Measurements from ENCODE around the gene NUDT3. TPM values are rescaled to one million over a fixed set of nuclear protein-coding genes. Genes with fewer than 3 reads are reported as not detected.
"Not testable (repeated sequence)": the region's sequence is repeated elsewhere in the genome, so short reads cannot be mapped to it uniquely, and the experiment has no call there.

Gene NUDT3
- total RNA-seq, 6 experiments from 2014 or later: 14.5 to 22.7 (median 16.7) TPM

GRCh38 chr6:34272013-34272926, 120.2 kb downstream of the NUDT3 start:
- Histone ChIP-seq H3K27ac (no peak overlapping the region), H3K9me3 (no peaks in the 10 kb centered on the region), H3K4me3 (no peak overlapping the region), H3K36me3 (no peaks in the 10 kb centered on the region), H3K27me3 (no peaks in the 10 kb centered on the region), H3K4me1 (peaks cover 0 to 10% (median 3%) of the 10 kb centered on the region in 4 donors)
- intact Hi-C loops (cut with DNase I): no loop called here
- 35% methylated on average over 2 of the region's 13 CpGs for WGBS (ENCODE audit: insufficient coverage, low coverage, low lambda C conversion rate, missing lambda C conversion rate)
- DNase-seq (no peak), ATAC-seq (peak; percentile 55 to 68 (median 58))
- TF ChIP-seq CTCF (IDR thresholded peaks at IDR 0.05): no peak
- TF ChIP-seq POLR2A (IDR thresholded peaks at IDR 0.05): no peak

- H3K36me3 ChIP-seq; H3K9me3 ChIP-seq; H3K4me1 ChIP-seq; DNase-seq; H3K27ac ChIP-seq; ATAC-seq; H3K27me3 ChIP-seq; H3K4me3 ChIP-seq; intact Hi-C loops (cut with DNase I): not testable (repeated sequence)
- 61% methylated on average over 7 of the region's 17 CpGs for WGBS (ENCODE audit: insufficient coverage, low coverage, low lambda C conversion rate, missing lambda C conversion rate)
Measured at GRCh38 chr6:34269658-34270341, 122.7 kb downstream of the NUDT3 start.

GRCh38 chr6:34269132-34269531, 123.3 kb downstream of the NUDT3 start:
- intact Hi-C loops (cut with DNase I): not testable (repeated sequence)
- WGBS (ENCODE audit: insufficient coverage, low coverage, low lambda C conversion rate, missing lambda C conversion rate): no CpG with 5 or more reads among the region's 25 CpGs

GRCh38 chr6:34267746-34268145, 124.7 kb downstream of the NUDT3 start:
- TF ChIP-seq CTCF (IDR thresholded peaks at IDR 0.05) (no peak), POLR2A (IDR thresholded peaks at IDR 0.05) (no peak)
- no CpG with 5 or more reads among the region's 2 CpGs for WGBS (ENCODE audit: insufficient coverage, low coverage, low lambda C conversion rate, missing lambda C conversion rate)
- no peak overlapping the region for H3K27ac ChIP-seq
- no peak overlapping the region for H3K4me3 ChIP-seq
- H3K4me1 ChIP-seq: no peaks in the 10 kb centered on the region
- no peaks in the 10 kb centered on the region for H3K27me3 ChIP-seq
- no peaks in the 10 kb centered on the region for H3K36me3 ChIP-seq
- intact Hi-C loops (cut with DNase I): no loop called here
- no peak for ATAC-seq
- DNase-seq: no peak
- no peaks in the 10 kb centered on the region for H3K9me3 ChIP-seq

More at GRCh38 chr6:34269132-34269531, 123.3 kb downstream of the NUDT3 start:
- not testable (repeated sequence) for H3K36me3 ChIP-seq, DNase-seq, ATAC-seq, H3K27ac ChIP-seq, H3K4me1 ChIP-seq, H3K4me3 ChIP-seq, H3K27me3 ChIP-seq, H3K9me3 ChIP-seq

- H3K4me1 ChIP-seq; H3K4me3 ChIP-seq; DNase-seq; H3K27ac ChIP-seq; H3K9me3 ChIP-seq; H3K27me3 ChIP-seq; H3K36me3 ChIP-seq; ATAC-seq; intact Hi-C loops (cut with DNase I): not testable (repeated sequence)
- 86% methylated on average over 15 of the region's 23 CpGs for WGBS (ENCODE audit: insufficient coverage, low coverage, low lambda C conversion rate, missing lambda C conversion rate)
Measured at GRCh38 chr6:34263484-34263883, 129.0 kb downstream of the NUDT3 start.
